ENCODE measurements around the gene SLC6A13.

GRCh38 chr12:220946-221550 is 41.6 kb downstream of the SLC6A13 start:
- TF ChIP-seq CTCF (IDR thresholded peaks at IDR 0.05) = no peak
- no peak for TF ChIP-seq POLR2A (IDR thresholded peaks at IDR 0.05)

All from Peyer's patch (tissue), 4 donors.